Astrocyte of the cerebellum (primary cell): ENCODE measurements around the gene MMP28.
A peak's percentile ranks its signal among the peaks of the same experiment; 100 is the strongest.

Source experiments
- DNase-seq: peaks from one replicate; pipeline ENCODE4 v3.0.0-alpha.2; 2011; ENCODE audit warnings: low read depth
- H3K4me3 ChIP-seq: 2 replicates; pipeline ENCODE4 v1.5.1; 2011; ENCODE audit warnings: mild to moderate bottlenecking, low read depth, low read length, moderate library complexity
- CTCF ChIP-seq: IDR thresholded peaks from 2 replicates; pipeline ENCODE4 v1.5.1; 2012; ENCODE audit warnings: low read length, low read depth, moderate library complexity, mild to moderate bottlenecking; ENCODE audit errors: missing control alignments
- in situ Hi-C: cut with HindIII; loops from 2 replicates; pipeline ENCODE4 v1.10.0; 2017; ENCODE audit warnings: low sequenced_read_pairs

MMP28 gene

GRCh38 chr17:35801583-35802224 lies 6.3 kb upstream of the MMP28 start:
- in situ Hi-C loops, result no loop called here
- peak; percentile 91 for DNase-seq
- no peak overlapping the region for H3K4me3 ChIP-seq
- TF ChIP-seq CTCF, result no peak

DNA sequence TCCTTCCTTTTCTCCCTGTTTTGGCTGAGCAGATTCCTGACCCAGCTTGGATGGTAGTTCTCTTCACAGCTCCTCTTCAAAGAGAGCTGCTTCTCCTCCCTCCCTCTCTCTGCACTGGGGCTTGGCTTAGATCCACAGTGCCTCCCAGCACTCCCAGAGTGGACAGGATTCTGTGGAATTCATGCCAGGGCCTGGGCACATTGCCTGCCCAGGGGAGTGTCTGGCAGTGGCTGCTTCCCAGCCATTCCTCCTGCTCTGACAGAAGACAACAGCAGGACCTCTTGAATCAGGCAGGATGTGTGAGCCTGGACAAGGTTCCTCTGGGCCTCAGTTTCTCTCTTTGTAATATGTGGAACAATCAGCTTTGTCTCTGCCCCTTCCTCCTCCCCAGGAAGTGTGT lies 4.5 kb upstream of the MMP28 start:
- in situ Hi-C loops, result no loop called here
- H3K4me3 ChIP-seq, result no peak overlapping the region
- no peak for TF ChIP-seq CTCF
- no peak for DNase-seq

DNA sequence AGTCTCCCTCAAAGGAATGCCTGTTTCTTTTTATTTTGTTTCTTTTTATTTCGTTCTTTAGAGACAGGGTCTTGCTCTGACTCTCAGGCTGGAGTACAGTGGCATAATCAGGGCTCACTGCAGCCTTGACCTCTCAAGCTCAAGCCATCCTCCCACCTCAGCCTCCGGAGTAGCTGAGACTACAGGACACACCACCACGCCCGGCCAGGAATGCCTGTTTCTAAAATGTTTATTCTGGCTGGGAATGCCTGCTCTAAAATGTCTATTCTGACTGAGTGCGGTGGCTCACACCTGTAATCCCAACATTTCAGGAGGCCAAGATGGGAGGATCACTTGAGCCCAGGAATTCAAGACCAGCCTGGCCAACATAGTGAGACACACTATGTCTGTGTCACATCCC lies 2.5 kb upstream of the MMP28 start:
- in situ Hi-C loops, result no loop called here
- TF ChIP-seq CTCF, result no peak
- H3K4me3 ChIP-seq, result no peak overlapping the region
- no peak for DNase-seq

DNA sequence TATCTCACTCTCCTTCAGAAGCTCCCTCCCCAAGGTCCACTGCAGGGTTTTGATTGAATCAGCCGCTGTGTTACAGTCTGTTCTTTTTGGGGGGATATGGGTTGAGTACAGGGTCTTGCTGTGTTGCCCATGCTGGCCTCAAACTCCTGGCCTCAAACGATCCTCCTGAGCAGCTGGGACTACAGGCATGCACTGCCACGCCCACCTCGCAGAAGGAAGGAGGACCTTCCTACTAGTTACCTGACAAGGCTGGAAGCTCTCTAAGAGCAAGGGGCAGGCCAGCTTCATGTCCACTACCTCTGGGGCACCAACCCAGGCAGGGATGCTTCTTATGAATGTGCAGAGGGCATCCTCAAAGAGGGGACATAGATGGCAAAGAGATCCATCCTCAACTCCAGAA lies 1.9 kb upstream of the MMP28 start:
- in situ Hi-C loops, result no loop called here
- H3K4me3 ChIP-seq, result no peak overlapping the region

GRCh38 chr17:35796942-35797341 lies 1.5 kb upstream of the MMP28 start:
- DNase-seq, result no peak
- in situ Hi-C loops, result no loop called here
- TF ChIP-seq CTCF, result no peak
- H3K4me3 ChIP-seq, result no peak overlapping the region

More for the DNA sequence above, 1.9 kb upstream of the MMP28 start:
- no peak for TF ChIP-seq CTCF
- no peak for DNase-seq

GRCh38 chr17:35795871-35796265 lies 427 bp upstream of the MMP28 start:
- DNase-seq, result no peak
- H3K4me3 ChIP-seq, result peak overlapping the region; percentile 41
- TF ChIP-seq CTCF, result no peak
- in situ Hi-C loops, result no loop called here
